Liver (tissue), 9 donors: ENCODE results near the gene GABRB1. TPM values are rescaled to one million over a fixed set of nuclear protein-coding genes. Genes with fewer than 3 reads are reported as not detected.

Experiments
- DNase-seq: peaks from one replicate; pipeline ENCODE4 v3.0.0-alpha.2; 2017; ENCODE audit warnings: low spot score
- H3K27ac ChIP-seq, 2 donors: one replicate each; pipeline ENCODE4 v1.7.0; 2013; ENCODE audit warnings: inconsistent platforms in 2 of 2, low read length in 2 of 2, control low read depth in 1 of 2, low read depth in 1 of 2, mild to moderate bottlenecking in 1 of 2
- H3K27me3 ChIP-seq, 4 donors: one replicate each; pipeline versions ENCODE4 v1.6.1 to v1.7.0; 2013; ENCODE audit warnings: low read length in 3 of 4, inconsistent platforms in 1 of 4, mild to moderate bottlenecking in 1 of 4, moderate library complexity in 1 of 4; ENCODE audit not compliant: control insufficient read depth in 4 of 4, insufficient read depth in 4 of 4
- H3K36me3 ChIP-seq, 4 donors: one replicate each; pipeline versions ENCODE4 v1.6.1 to v1.7.0; 2013; ENCODE audit warnings: low read length in 3 of 4, mild to moderate bottlenecking in 3 of 4, low read depth in 1 of 4, moderate library complexity in 1 of 4; ENCODE audit not compliant: control insufficient read depth in 4 of 4, insufficient read depth in 3 of 4
- H3K4me1 ChIP-seq, 4 donors: one replicate each; pipeline versions ENCODE4 v1.6.1 to v1.7.0; 2013; ENCODE audit warnings: low read length in 3 of 4, mild to moderate bottlenecking in 3 of 4, moderate library complexity in 1 of 4; ENCODE audit not compliant: control insufficient read depth in 4 of 4, insufficient read depth in 4 of 4
- H3K4me3 ChIP-seq, 3 donors: one replicate each; pipeline versions ENCODE4 v1.6.1 to v1.7.0; 2013; ENCODE audit warnings: low read length in 3 of 3, control low read depth in 1 of 3, low read depth in 1 of 3, mild to moderate bottlenecking in 1 of 3
- H3K9ac ChIP-seq, 2 donors: one replicate each; pipeline ENCODE4 v1.7.0; 2013; ENCODE audit warnings: low read length in 2 of 2, mild to moderate bottlenecking in 2 of 2, moderate library complexity in 2 of 2, control low read depth in 1 of 2, low read depth in 1 of 2
- H3K9me3 ChIP-seq, 4 donors: one replicate each; pipeline versions ENCODE4 v1.6.1 to v1.7.0; 2013; ENCODE audit warnings: low read length in 3 of 4; ENCODE audit not compliant: control insufficient read depth in 4 of 4
- ATF3 ChIP-seq: IDR thresholded peaks from 2 replicates; pipeline ENCODE4 v1.6.1; 2016; ENCODE audit warnings: antibody characterized with exemption
- EGR1 ChIP-seq, 2 donors: IDR thresholded peaks; 2 replicates each; pipeline ENCODE4 v1.6.1; 2016 to 2018; ENCODE audit warnings: antibody characterized with exemption in 2 of 2, low read depth in 2 of 2
- FOXA1 ChIP-seq: IDR thresholded peaks from 2 replicates; pipeline ENCODE4 v1.6.1; 2016; ENCODE audit warnings: antibody characterized with exemption
- FOXA2 ChIP-seq: IDR thresholded peaks from 2 replicates; pipeline ENCODE4 v1.6.1; 2016; ENCODE audit warnings: antibody characterized with exemption
- GABPA ChIP-seq, 2 donors: IDR thresholded peaks in 1 of 2; conservative IDR thresholded peaks in 1 of 2; 2 replicates each; pipeline ENCODE4 v1.6.1; 2016; ENCODE audit warnings: antibody characterized with exemption in 2 of 2, mild to moderate bottlenecking in 1 of 2, moderate library complexity in 1 of 2
- HNF4G ChIP-seq: IDR thresholded peaks from 2 replicates; pipeline ENCODE4 v1.6.1; 2016; ENCODE audit warnings: antibody characterized with exemption
- JUND ChIP-seq, 2 donors: IDR thresholded peaks; 2 replicates each; pipeline ENCODE4 v1.6.1; 2016; ENCODE audit warnings: antibody characterized with exemption in 2 of 2
- MAX ChIP-seq: IDR thresholded peaks from 2 replicates; pipeline ENCODE4 v1.6.1; 2016; ENCODE audit warnings: antibody characterized with exemption
- NR2F2 ChIP-seq: IDR thresholded peaks from 2 replicates; pipeline ENCODE4 v1.6.1; 2016; ENCODE audit warnings: antibody characterized with exemption
- RAD21 ChIP-seq, 2 donors: IDR thresholded peaks; 2 replicates each; pipeline ENCODE4 v1.6.1; 2016; ENCODE audit warnings: antibody characterized with exemption in 2 of 2, mild to moderate bottlenecking in 2 of 2
- RXRA ChIP-seq, 2 donors: IDR thresholded peaks; 2 replicates each; pipeline ENCODE4 v1.6.1; 2017 to 2018; ENCODE audit warnings: antibody characterized with exemption in 2 of 2, mild to moderate bottlenecking in 1 of 2
- TAF1 ChIP-seq: conservative IDR thresholded peaks from 2 replicates; pipeline ENCODE4 v1.6.1; 2016; ENCODE audit warnings: antibody characterized with exemption, mild to moderate bottlenecking
- YY1 ChIP-seq: IDR thresholded peaks from 2 replicates; pipeline ENCODE4 v1.6.1; 2016; ENCODE audit warnings: antibody characterized with exemption, mild to moderate bottlenecking
- ZBTB33 ChIP-seq: IDR thresholded peaks from 2 replicates; pipeline ENCODE4 v1.6.1; 2016; ENCODE audit warnings: antibody characterized with exemption
- WGBS: extraction: QIAGEN DNeasy Blood & Tissue Kit; methylation state at CpG from one replicate; pipeline ENCODE4 v1.1.7; 2013; 5-methylcytosine and 5-hydroxymethylcytosine counted together
- polyA plus RNA-seq, 2 donors: library from polyadenylated mRNA; stranded (reverse) in 1 of 2; unstranded in 1 of 2; fragments of 200-250 nt in 1 of 2; fragments of >200 nt in 1 of 2; fragmentation: Nextera tagmentation in 1 of 2; extraction: Ambion mirVana in 1 of 2; gene quantifications; one replicate each; pipeline versions ENCODE4 v1.2.1 to v1.2.3, GENCODE V29; 2013 to 2015
- total RNA-seq, 2 donors: library from RNA; depleted of rRNA; stranded (reverse); fragments of >200 nt; gene quantifications; one replicate each; pipeline ENCODE4 v1.2.3, GENCODE V29; 2014
- TF ChIP-seq, protein P1 (sequence below): IDR thresholded peaks from 2 replicates; pipeline ENCODE4 v1.6.1; 2016; ENCODE audit warnings: antibody characterized with exemption, mild to moderate bottlenecking
- TF ChIP-seq, protein P2 (sequence below): fragments of 150-350 bp; IDR thresholded peaks from 2 replicates; pipeline ENCODE4 v1.5.1; 2017; ENCODE audit warnings: improper control_type of control experiment, low read depth, low read length; ENCODE audit not compliant: missing input control
- donor health status: healthy.
- donor health status: healthy.
- donor health status: healthy.
- donor health status: healthy.
- donor health status: healthy.

GABRB1 gene
- total and polyA plus RNA-seq, 4 donors: 0.17 to 1.3 TPM; not detected in 2

DNA sequence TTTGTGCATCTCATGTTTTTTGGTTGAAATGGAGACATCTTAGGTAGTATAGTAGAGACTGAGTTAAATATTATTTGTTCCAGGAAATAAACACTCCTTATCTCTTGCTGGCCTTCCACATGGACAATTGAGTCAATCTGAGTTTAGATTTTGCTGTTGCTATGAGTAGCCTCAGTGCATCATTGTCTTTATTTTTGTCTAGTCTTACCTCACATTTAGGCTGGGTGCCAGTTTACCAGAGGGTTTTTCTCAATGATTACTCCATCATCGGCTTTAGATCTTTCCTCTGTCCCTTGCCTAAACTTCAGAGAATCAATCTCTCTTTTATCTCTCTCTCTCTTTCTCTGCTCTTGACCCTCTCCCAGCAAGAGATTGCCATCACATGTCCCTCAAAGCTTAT, 73.6 kb downstream of the GABRB1 start:
- no peak overlapping the region for H3K4me3 ChIP-seq
- no peak overlapping the region for H3K27ac ChIP-seq
- no peaks in the 10 kb centered on the region for H3K27me3 ChIP-seq
- H3K9ac ChIP-seq: no peak overlapping the region
- H3K36me3 ChIP-seq: no peaks in the 10 kb centered on the region
- DNase-seq: no peak
- 84% methylated on average over 1 of the region's 1 CpG for WGBS
- H3K4me1 ChIP-seq: no peaks in the 10 kb centered on the region
- no peaks in the 10 kb centered on the region for H3K9me3 ChIP-seq
- TF ChIP-seq JUND (IDR thresholded peaks at IDR 0.05) (no peak), TAF1 (no peak), RAD21 (IDR thresholded peaks at IDR 0.05) (no peak), FOXA2 (no peak), EGR1 (IDR thresholded peaks at IDR 0.05; ENCODE audit: low read depth in 2 of 2) (no peak), NR2F2 (no peak), YY1 (no peak), FOXA1 (no peak), HNF4G (no peak)
- TF ChIP-seq, protein P1, sequence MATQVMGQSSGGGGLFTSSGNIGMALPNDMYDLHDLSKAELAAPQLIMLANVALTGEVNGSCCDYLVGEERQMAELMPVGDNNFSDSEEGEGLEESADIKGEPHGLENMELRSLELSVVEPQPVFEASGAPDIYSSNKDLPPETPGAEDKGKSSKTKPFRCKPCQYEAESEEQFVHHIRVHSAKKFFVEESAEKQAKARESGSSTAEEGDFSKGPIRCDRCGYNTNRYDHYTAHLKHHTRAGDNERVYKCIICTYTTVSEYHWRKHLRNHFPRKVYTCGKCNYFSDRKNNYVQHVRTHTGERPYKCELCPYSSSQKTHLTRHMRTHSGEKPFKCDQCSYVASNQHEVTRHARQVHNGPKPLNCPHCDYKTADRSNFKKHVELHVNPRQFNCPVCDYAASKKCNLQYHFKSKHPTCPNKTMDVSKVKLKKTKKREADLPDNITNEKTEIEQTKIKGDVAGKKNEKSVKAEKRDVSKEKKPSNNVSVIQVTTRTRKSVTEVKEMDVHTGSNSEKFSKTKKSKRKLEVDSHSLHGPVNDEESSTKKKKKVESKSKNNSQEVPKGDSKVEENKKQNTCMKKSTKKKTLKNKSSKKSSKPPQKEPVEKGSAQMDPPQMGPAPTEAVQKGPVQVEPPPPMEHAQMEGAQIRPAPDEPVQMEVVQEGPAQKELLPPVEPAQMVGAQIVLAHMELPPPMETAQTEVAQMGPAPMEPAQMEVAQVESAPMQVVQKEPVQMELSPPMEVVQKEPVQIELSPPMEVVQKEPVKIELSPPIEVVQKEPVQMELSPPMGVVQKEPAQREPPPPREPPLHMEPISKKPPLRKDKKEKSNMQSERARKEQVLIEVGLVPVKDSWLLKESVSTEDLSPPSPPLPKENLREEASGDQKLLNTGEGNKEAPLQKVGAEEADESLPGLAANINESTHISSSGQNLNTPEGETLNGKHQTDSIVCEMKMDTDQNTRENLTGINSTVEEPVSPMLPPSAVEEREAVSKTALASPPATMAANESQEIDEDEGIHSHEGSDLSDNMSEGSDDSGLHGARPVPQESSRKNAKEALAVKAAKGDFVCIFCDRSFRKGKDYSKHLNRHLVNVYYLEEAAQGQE: no peak

DNA sequence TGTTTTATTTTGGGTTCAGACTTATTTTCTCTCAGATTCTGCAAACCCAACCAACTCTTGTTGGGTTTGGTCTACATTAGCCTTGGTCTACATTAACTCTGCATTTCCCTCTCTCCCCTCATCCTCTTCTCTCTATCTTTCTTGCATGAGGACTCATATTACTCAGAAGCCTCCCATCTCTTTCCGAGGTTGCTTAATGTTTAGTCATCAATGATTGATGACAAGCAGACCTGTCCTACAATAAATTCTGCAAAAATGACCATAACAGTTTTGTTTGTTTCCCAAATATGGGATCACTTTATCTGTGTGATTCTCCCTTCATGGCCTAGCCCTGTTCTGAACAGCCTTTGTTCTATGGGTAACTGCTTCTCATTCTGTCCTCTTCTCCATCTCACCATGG, 75.2 kb downstream of the GABRB1 start:
- 65% methylated on average over 1 of the region's 1 CpG for WGBS
- no peak for TF ChIP-seq FOXA1
- TF ChIP-seq HNF4G: no peak
- TF ChIP-seq ZBTB33: no peak
- TF ChIP-seq NR2F2: no peak

GRCh38 chr4:47109379-47109778, 78.0 kb downstream of the GABRB1 start:
- no peak overlapping the region for H3K9ac ChIP-seq
- no peaks in the 10 kb centered on the region for H3K36me3 ChIP-seq
- no peaks in the 10 kb centered on the region for H3K27me3 ChIP-seq
- WGBS: 81% methylated on average over 2 of the region's 2 CpGs
- H3K9me3 ChIP-seq: no peaks in the 10 kb centered on the region
- H3K4me3 ChIP-seq: no peak overlapping the region
- no peak overlapping the region for H3K27ac ChIP-seq
- no peaks in the 10 kb centered on the region for H3K4me1 ChIP-seq
- TF ChIP-seq ATF3 (no peak), MAX (no peak), YY1 (no peak), FOXA1 (no peak), FOXA2 (no peak), NR2F2 (no peak), GABPA (IDR thresholded peaks at IDR 0.05 in 1 of 2, conservative IDR thresholded peaks at IDR 0.05 in 1 of 2) (no peak), JUND (IDR thresholded peaks at IDR 0.05) (no peak), RXRA (IDR thresholded peaks at IDR 0.05) (no peak)
- TF ChIP-seq, protein P2, sequence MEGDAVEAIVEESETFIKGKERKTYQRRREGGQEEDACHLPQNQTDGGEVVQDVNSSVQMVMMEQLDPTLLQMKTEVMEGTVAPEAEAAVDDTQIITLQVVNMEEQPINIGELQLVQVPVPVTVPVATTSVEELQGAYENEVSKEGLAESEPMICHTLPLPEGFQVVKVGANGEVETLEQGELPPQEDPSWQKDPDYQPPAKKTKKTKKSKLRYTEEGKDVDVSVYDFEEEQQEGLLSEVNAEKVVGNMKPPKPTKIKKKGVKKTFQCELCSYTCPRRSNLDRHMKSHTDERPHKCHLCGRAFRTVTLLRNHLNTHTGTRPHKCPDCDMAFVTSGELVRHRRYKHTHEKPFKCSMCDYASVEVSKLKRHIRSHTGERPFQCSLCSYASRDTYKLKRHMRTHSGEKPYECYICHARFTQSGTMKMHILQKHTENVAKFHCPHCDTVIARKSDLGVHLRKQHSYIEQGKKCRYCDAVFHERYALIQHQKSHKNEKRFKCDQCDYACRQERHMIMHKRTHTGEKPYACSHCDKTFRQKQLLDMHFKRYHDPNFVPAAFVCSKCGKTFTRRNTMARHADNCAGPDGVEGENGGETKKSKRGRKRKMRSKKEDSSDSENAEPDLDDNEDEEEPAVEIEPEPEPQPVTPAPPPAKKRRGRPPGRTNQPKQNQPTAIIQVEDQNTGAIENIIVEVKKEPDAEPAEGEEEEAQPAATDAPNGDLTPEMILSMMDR: no peak
- DNase-seq: no peak

More for the DNA sequence above, 75.2 kb downstream of the GABRB1 start:
- Histone ChIP-seq H3K4me3 (no peak overlapping the region), H3K27ac (no peak overlapping the region), H3K9ac (no peak overlapping the region), H3K36me3 (no peaks in the 10 kb centered on the region), H3K9me3 (no peaks in the 10 kb centered on the region), H3K27me3 (no peaks in the 10 kb centered on the region), H3K4me1 (no peaks in the 10 kb centered on the region)
- DNase-seq: no peak
